Measurements from ENCODE around the gene ZNF618.

The ZNF618 gene

GRCh38 chr9:114049441-114050225, 173.5 kb downstream of the ZNF618 start:
- no peak for FAIRE-seq

- FAIRE-seq, result no peak
These were observed 174.1 kb downstream of the ZNF618 start for GRCh38 chr9:114050226-114050568.

- FAIRE-seq, result no peak
These were observed 174.5 kb downstream of the ZNF618 start for GRCh38 chr9:114050646-114051045.

GRCh38 chr9:114051281-114051680, 175.2 kb downstream of the ZNF618 start:
- FAIRE-seq, result no peak

GRCh38 chr9:114051706-114052105, 175.6 kb downstream of the ZNF618 start:
- FAIRE-seq, result no peak

- FAIRE-seq, result no peak
These were observed 177.3 kb downstream of the ZNF618 start for GRCh38 chr9:114053246-114054005.

GRCh38 chr9:114054191-114054690, 178.1 kb downstream of the ZNF618 start:
- no peak for FAIRE-seq

GRCh38 chr9:114055061-114055460, 179.0 kb downstream of the ZNF618 start:
- no peak for FAIRE-seq

- FAIRE-seq, result no peak
These were observed 179.8 kb downstream of the ZNF618 start for GRCh38 chr9:114055894-114056293.

- no peak for FAIRE-seq
These were observed 180.4 kb downstream of the ZNF618 start for GRCh38 chr9:114056527-114056926.

- FAIRE-seq, result no peak
These were observed 181.2 kb downstream of the ZNF618 start for GRCh38 chr9:114057161-114057885.

GRCh38 chr9:114058688-114059046, 182.6 kb downstream of the ZNF618 start:
- no peak for FAIRE-seq

GRCh38 chr9:114059047-114059803, 183.1 kb downstream of the ZNF618 start:
- no peak for FAIRE-seq

GRCh38 chr9:114060070-114060469, 184.0 kb downstream of the ZNF618 start:
- FAIRE-seq, result no peak

GRCh38 chr9:114060711-114061110, 184.6 kb downstream of the ZNF618 start:
- no peak for FAIRE-seq

- FAIRE-seq, result no peak
These were observed 185.2 kb downstream of the ZNF618 start for GRCh38 chr9:114061292-114061691.

GRCh38 chr9:114061830-114062474, 185.8 kb downstream of the ZNF618 start:
- FAIRE-seq, result no peak

- no peak for FAIRE-seq
These were observed 189.2 kb downstream of the ZNF618 start for GRCh38 chr9:114065304-114065703.

GRCh38 chr9:114069476-114070187, 193.5 kb downstream of the ZNF618 start:
- FAIRE-seq, result no peak

- no peak for FAIRE-seq
These were observed 194.3 kb downstream of the ZNF618 start for GRCh38 chr9:114070188-114071103.
